Renal cortical epithelial cell (primary cell): Measurements from ENCODE around the gene LAMB1. TPM values are rescaled to one million over a fixed set of nuclear protein-coding genes. Genes with fewer than 3 reads are reported as not detected.

ENCODE experiments used
- DNase-seq: peaks from one replicate; pipeline ENCODE4 v3.0.0-alpha.2; 2011; ENCODE audit warnings: low read depth
- total RNA-seq: library from RNA; depleted of rRNA; stranded (reverse); fragments of >200 nt; gene quantifications from 2 replicates; pipeline ENCODE4 v1.2.3, GENCODE V29; 2014

The LAMB1 gene
- total RNA-seq, 1 donor from 2014 or later: 329 TPM

DNA sequence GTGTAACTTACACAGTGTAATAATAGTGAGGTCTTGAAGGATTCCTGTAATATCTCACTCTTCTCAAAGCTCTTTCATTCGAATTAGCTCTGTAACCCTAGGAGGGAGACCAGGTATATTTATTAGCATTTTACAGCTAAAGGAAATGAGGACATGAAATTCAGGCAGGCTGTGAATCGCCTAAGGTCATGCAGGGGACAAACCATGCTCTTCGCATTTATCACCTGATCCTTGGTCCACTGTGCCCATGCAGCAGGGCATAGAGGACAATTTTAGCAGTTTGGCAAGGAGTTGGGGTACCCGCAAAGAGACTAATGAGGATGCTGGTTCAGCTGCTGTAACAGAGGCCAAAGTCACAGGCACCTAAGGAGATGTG is 14.8 kb upstream of the LAMB1 start:
- no peak for DNase-seq

DNA sequence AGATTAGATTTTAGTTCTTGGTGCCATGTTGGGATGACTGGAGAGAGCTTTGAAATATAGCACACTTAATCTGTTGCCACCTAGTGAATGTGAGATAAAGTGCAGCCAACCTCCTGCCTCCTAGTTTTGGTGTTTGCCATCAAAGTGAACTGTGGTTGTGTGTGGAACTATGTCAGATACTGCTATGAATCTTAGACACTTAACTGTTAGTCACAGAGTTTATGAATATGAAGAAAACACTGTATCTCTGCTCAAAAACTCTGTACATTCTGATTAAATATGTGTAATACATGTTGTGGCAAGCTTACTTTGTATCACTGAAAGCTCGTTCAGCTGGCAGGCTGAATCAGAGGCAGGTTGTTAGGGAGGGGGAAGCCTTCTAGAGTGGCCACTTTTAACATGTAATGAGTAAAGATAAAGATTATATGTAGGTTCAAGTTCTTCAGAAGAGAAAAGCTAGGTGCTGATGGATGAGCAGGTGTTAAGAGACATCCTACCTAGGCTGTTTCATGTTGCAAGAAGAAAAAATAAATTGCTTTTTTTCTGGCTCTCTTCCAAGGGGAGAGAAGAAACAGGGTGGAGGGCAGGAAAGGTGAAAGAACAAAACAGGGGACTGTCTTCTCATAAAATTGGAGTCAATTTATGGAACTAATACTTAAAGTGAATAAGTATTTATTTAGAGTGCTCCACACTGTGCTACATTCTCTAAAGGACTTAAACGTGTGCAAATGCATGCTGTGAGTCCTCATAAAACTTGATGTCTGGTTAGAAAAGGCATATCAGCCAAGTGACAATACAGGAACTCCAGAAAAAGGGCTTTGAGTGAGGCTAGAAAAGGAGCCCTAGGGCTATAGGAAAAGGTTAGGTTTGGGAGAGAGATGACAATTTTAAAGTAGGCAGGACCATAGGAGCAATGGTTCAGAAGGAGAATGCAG is 14.1 kb upstream of the LAMB1 start:
- DNase-seq: peak; percentile 67

DNA sequence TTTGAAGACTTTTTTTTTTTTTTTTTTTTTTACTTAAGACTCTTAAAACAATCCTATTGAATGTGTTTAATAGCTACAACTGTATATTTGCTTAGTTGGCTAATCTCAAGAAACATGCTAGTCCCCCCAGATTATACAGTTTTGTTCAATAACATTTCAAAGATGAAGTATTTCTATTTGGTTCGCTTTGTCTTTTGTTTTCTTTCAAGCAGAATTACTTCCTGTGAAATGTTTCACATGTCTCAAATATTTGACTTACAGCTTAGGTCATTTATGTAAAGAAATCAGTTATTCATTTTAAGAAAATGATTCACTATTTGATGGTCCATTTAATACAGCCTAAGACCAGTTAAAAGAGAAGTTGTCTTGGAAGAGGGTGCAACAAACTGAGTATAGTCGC is 12.8 kb upstream of the LAMB1 start:
- DNase-seq: no peak

DNA sequence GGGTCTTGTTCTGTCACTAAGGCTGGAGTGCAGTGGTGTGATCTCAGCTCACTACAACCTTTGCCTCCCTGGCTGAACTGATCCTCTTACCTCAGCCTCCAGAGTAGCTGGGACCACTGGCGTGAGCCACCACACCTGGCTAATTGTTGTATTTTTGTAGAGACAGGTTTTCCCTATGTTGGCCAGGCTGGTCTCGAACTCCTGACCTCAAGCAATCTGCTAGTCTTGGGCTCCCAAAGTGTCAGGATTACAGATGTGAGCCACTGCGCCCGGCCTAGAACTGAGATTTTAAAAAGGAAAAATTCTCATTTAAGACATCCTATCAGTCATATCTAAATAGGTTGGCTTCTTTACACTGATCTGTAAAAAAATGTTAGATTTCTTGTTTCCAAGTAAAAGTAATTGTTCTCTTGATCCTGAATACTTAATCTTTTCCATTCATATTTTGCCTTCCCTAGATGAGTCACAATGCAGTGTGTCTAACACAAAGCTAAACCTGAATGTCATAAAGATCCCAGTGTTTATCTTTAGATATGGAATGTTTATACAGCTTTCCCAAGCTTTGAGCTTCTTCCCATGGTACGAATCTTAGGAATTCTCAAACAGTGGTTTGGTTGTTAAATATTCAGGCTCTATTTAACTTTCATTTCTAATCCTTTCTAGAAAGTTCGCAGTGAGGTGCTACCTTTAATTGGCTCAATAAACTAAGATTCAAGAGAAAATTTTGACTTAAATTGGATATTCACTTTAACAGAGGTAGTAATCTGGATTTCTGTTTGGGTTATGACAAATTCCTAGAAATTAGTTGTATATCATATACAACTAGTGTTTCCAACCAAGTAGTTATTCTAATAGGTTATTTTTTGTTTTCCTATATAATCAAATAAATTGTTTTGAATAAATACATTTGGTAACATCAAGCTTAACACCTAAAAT is 12.1 kb upstream of the LAMB1 start:
- peak; percentile 56 for DNase-seq

DNA sequence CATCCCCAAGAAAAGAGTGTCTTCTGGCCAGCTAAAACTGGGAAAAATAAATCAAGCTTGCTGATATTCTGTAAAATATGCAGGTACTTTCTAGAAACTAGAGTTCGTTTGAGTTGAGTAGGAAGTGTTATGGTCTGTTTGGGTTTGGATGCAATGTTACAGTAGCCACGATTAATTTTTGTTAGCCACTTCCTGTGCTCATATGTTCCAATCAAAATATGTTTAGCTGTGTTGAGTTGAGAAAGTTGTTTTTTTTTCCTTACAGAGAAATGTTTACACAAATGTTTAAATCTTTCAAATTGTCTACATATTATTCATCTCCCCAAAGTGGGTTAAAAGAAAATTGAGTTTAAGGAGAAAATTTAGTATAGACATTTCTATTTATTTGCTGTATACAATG is 11.3 kb upstream of the LAMB1 start:
- DNase-seq: no peak

DNA sequence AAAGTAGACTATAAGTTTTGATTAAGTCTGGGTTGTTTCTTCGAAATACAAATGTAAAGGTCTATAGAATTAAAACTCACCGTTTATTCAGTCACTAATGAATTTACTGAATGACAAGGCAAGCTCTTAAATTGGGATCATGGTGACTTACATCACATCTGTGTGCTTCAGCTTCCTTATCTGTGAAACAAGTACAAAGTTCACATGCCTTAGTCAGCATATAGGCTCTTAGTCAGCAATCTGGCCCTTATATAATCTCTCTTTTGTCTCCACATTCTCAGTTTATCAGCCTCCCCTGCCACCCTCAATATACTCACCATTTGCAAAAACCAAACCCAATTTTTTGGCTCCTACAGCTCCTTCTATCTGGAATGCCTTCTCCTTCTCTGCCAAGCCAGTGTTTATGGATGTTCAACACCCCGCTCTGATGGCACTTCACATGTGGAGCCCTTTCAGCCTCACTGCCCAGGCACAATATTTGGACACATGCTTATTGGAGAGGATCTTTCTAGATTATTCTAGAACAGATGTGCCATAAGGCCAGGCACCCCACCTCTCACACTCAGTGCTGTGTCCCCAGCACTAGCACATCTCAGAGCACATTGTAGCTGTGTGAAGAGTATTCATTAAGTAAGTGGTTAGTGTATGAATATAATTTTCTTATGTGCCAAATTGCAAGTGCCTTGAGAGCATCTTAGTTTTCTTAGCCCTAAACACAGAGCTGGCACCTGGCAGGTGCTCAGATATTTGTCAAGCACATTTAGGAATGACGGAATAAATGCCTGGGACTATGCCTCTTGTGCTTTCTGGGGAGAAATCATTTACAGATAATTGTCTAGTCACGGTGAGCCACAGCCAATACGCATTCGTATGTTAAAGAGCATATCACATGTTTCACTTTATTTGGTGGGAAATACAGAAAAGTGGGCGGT is 9.8 kb upstream of the LAMB1 start:
- DNase-seq: peak; percentile 59

DNA sequence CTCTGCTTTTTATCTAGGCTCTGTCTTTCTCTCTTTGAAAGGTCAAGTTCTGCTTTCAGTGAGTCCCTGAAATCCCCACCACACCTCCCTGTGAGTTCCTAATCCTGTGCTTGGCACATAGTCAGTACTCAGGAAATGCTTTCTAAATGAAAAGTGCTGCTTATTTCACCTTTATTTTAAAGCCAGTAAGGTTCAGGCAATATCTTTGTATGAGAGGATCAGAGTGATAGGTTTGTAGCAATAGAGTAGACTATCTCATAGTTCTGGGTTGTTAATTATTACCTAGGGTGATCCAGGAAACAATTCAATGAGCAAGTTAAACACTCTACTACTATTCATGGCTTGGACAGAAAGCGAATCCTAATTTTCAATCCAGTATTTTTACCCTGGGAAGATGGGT is 7.4 kb upstream of the LAMB1 start:
- peak; percentile 84 for DNase-seq

DNA sequence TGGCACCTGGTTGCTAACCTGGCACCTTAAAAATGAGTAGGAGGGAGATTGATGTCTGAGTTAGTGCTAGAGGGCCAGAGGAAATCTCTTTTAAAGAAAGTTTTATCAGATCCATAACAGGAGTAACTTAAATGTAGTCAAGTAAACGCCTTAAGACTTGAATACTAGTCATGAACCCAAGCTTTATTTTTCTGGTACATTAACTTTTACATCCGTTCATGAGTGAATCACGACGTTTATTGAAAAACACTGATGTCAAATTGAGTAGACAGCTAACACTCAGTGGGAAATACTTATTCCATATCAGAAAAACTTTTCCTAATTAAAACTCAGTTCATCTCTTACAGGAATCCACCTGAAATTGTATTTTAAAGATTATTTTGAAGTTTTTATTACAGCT is 6.9 kb upstream of the LAMB1 start:
- DNase-seq: peak; percentile 93

DNA sequence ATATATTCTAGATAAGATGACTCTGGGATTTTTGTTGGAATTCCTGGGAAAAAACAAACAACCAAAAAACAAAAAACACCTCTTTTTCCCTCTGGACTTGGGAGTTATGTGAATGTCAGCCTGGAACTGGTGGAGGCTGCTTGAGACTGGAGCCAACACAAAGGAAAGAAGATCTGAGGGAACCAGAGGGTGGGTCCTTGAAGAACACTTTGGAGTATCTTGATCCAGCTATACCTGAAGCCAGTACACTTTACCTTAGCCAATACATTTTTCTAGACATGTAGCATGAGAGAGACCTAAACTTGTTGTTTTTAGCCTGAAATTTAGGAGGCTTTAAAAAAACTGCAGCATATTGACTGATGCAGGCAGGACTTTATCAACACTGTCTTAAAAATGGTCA is 5.9 kb upstream of the LAMB1 start:
- DNase-seq: no peak

DNA sequence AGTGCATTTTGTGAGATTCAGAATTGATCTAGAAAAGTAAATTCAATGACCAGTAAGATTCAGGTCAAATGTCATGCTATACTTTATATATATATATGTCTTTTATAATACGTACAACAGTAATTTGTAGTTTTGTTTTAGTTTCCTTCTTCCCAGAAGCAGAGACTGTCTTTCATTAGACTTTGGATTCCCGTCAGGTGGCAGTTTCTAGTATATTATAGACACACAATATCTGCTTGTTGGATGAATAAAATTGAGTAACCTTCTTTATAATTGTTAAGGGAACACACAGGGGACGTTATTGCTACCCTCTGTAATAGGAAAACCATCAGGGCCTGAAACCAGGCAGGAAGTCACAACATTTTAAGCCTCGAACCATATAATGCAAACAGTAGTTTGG is 5.3 kb upstream of the LAMB1 start:
- DNase-seq: no peak

DNA sequence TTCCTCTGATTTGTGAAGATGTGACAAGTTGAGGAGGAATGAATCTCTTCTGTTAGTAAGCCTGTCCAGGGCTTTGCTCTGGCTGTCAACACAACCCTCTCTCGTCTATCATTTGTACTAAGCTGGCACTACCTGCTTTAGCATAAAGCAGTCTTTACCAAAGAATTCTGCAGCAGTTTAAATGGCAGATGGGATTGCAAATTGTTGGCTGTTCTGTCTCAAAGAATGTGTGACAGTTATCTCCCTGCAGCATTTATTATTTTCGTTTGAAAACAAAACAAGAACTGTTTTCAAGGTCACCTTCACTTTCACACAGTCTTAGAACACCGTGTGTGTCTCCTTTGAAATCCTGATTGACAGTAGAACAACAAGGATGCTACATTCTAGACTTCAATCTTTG is 4.8 kb upstream of the LAMB1 start:
- no peak for DNase-seq

DNA sequence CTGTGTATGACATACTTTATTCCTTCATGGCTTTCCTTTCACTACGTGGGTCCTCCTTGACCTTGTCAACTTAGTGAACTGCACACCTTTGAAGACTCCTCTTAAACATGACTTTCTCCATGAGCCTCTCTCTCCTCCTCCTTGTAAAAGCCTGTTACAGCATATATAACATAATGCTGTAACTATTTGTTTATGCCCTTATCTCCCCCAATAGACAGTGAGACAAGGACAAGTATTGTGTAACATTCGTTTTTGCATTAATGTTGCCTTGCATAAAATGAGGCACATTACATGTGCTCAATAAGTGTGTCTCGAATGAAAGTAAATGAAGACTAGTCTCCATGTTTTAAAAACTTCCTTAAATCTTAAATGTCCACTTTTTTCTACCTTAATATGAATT is 4.3 kb upstream of the LAMB1 start:
- DNase-seq: no peak

DNA sequence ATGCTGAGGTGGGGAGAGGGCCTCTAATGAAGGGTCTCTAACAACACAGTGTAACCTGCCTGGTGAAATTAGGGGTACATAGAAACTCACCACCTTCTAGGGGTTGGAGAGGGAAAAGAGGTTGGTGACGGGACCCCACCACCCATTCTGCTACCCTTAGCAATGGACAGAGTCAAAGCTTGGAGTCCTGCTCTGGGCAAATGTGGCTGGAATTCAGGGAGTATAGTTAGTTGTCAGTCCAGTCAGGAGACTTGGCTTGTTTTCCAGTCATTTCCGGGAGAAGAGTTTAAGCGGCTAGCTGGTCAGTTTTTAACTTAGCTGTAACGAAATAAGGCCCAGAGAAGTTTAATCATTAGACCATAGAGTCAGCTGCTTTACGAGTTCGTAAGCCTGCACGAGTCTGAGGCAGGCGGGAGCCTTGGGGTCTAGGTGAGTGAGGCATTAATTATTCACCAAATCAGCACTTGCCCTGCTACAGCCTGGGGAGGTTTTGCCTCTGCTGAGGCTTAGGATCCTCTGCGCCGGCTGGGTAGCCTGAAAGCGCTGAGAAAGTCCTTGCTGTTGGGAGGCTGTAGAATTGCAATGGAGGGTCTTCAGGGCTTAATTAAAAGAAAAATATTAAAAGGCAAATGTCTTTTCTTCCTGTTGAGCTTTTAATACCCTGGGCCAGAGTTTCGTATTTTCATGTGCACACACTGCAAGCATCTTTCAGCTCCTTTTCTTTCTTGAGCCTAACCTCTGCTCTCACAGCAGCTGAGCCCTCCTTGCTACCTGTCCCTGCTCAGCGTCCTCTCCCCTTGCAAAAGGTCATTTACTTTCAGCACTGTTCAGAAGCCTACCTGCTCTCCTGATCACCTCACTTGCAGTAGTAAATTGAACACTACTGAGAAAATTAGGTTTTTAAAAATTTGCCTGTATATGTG is 1.5 kb upstream of the LAMB1 start:
- peak; percentile 100 for DNase-seq

DNA sequence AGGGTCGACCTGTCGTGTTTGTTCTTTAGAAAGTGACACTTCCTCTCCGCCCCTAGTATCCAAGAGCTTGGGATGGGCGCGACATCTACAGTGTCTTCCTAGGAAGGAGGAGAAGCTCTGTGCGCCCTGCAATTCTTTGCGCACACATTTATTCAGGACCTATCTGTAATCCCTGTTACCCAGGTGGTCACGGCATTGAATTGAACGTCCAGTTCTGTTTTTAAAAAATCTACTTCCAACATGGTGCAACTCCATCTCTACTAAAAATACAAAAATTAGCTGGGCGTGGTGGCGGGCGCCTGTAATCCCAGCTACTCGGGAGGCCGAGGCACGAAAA is 606 bp upstream of the LAMB1 start:
- no peak for DNase-seq

DNA sequence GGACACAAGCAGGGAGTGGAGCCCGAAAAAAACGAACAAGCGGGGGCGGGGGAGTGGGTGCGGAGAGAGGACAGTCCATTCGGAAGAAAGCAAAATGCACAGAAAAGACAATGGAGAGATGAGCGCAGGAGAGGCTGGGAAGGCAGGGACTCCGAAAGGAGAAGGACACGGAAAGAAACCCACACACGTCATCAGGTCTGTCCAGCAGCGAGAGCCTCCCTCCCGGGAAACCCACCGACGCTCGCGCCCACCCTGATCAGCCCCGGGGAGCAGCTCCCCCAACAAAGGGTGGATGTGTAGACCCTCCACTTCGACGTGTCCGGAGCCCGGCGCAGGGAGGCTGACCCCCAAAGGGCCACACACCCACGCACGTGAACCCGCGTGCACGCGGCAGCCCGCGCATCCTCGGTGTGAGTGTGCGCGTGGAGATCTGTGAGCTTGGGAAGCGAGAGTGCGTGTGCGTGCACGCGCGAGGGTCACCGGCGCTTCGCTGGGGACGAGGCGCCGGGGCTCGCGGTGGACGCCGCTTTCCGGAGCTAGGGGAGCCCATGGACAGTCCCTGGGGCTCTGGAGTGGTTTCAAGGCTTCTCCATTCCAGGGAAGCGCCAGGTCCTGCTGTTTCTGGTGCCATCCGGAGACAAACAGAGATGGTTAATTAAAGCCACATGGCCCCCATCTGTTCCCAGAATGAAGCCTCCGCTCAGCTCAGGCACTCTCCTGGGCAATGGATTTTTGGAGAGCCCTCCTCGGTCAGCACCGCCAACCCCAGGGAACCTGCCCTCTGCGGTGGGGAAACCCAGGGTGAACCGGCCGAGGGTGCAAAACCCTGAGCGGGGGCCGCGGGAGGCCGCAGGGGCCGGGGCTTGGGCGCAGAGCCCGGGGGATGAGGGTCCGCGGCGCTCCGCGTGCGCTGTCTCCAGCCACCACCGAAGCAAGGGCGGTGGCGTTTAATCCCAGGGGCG is 916 bp downstream of the LAMB1 start:
- DNase-seq: no peak

DNA sequence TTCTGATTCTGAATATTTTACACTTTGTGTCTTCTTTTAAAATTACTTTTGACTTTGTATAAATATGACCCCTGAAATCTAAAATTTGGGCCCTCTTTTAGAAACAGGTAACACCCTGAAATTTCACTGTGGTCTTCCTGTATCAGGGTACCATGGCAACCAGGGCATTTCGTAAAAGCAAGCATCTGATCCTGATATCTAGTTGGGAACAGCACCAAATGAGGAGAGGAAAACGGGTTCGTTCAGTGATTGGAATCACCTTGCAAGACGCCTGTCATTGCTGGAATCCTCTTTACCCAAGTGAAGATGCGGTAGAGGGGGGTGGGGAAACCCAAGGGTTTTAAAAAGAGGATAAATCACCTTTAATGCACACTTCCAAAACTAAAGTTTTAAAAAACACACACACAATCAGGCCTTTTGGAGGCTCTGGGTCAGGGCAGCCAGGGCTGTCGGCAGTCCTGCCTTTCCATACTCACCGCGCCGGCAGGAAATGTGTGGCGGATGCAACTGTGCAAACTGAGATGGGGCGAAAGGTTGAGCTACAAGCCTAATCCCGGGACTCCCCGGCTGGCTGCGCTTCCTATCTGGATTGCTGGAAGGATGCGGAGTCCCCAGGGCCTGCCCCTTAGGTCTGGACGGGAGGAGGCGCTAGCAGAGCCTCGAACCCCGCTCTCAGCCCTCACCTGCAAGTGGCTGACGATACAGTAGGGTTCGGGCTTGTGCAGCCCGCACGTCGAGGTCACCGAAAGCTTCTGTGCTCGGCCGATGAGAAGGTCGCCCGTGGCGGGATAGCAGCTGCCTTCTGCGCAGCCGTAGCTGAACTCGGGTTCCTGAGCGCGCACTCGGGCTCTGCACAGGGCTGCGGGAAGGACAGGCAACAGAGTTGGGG is 1.8 kb downstream of the LAMB1 start:
- DNase-seq: no peak

DNA sequence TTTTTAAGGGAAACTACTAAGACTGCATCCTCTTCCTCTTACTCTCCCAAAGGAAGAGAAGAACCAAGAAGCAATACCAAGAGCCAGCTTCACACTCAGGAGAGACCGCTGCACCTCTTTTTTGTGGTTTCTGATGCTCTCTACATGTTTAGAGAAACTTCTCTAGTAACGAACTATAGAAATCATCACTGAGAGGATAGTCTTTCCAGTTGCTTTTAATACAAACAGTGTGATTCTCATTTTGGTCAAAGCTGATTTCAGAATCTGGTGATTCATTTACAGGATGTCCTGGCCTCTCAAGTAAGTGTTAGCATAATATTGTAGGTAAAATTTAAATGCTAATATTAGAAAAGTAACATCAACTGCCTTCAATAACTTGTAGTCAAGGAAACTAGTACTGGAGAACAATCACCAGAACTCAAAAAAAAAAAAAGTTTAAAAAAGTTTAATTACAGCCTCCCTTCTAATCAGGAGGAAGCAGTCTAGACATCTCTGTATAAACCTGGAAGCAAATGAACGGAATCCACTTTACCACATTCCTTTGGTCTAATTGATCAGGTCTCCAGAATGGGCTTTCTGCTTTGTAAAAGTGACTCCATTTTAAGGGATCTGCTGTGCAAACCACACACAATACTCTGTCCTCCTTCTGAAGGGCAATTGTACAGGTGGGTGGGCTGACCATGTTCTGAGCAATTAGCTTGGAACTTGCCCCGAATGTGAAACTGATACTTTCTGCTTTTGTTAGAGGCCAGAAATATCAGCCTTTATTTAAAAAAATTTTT is 3.0 kb downstream of the LAMB1 start:
- DNase-seq: peak; percentile 77
